Mesothelial cell of epicardium (in vitro differentiated cells): ENCODE results near the gene PRPSAP1. TPM values are rescaled to one million over a fixed set of nuclear protein-coding genes. Genes with fewer than 3 reads are reported as not detected.

Experiments used
- DNase-seq, 2 experiments: peaks; one replicate each; pipeline ENCODE4 v3.0.0; 2021; ENCODE audit warnings: low spot score in 2 of 2; ENCODE audit not compliant: unreplicated experiment in 2 of 2
- H3K27ac Mint-ChIP-seq: 2 replicates; pipeline ENCODE4 v1.8.0; 2021; ENCODE audit warnings: mixed read lengths
- H3K27me3 Mint-ChIP-seq: 2 replicates; pipeline ENCODE4 v1.8.0; 2021; ENCODE audit warnings: low read depth, mixed read lengths
- H3K36me3 Mint-ChIP-seq: 2 replicates; pipeline ENCODE4 v1.8.0; 2021; ENCODE audit warnings: mixed read lengths
- H3K4me1 Mint-ChIP-seq: 2 replicates; pipeline ENCODE4 v1.8.0; 2021; ENCODE audit warnings: mixed read lengths
- H3K4me3 Mint-ChIP-seq: 2 replicates; pipeline ENCODE4 v1.8.0; 2021; ENCODE audit warnings: mild to moderate bottlenecking, moderate library complexity, mixed read lengths
- H3K9me3 Mint-ChIP-seq: 2 replicates; pipeline ENCODE4 v1.8.0; 2021; ENCODE audit warnings: mixed read lengths
- CTCF ChIP-seq: fragments of 200-600 bp; sonication (generic); IDR thresholded peaks from one replicate; pipeline ENCODE4 v1.5.0; 2021; ENCODE audit warnings: antibody characterized with exemption; ENCODE audit not compliant: unreplicated experiment
- total RNA-seq: library from RNA; stranded (reverse); gene quantifications from 3 replicates; pipeline ENCODE4 v1.2.1, GENCODE V29; 2021

PRPSAP1 gene
- total RNA-seq, 1 donor from 2014 or later = 51.3 TPM

- H3K27ac Mint-ChIP-seq = peak within 1 kb of the TSS; percentile 80
- H3K36me3 Mint-ChIP-seq = no peaks in the 10 kb centered on the region
- H3K9me3 Mint-ChIP-seq = no peaks in the 10 kb centered on the region
- H3K4me1 Mint-ChIP-seq = peaks cover 13% of the 10 kb centered on the region
- DNase-seq = peak in 1 of 2 experiments; percentile 65
- peak within 1 kb of the TSS; percentile 79 for H3K4me3 Mint-ChIP-seq
- peaks cover 30% of the 10 kb centered on the region for H3K27me3 Mint-ChIP-seq
- no peak for TF ChIP-seq CTCF
These were observed 30.7 kb upstream of the PRPSAP1 start, which contains the start of gene SPHK1 for GRCh38 chr17:76384222-76384986. SPHK1 (plus strand) TSS chr17:76384609; CDS start chr17:76385645, 1,036 bp downstream.

- Mint-ChIP-seq H3K9me3 (no peaks in the 10 kb centered on the region), H3K36me3 (no peaks in the 10 kb centered on the region), H3K4me3 (peak overlapping the region; percentile 79), H3K27me3 (peaks cover 30% of the 10 kb centered on the region), H3K4me1 (peaks cover 13% of the 10 kb centered on the region), H3K27ac (peak overlapping the region; percentile 80)
- TF ChIP-seq CTCF = no peak
- peak in 1 of 2 experiments; percentile 55 for DNase-seq
These were observed 30.0 kb upstream of the PRPSAP1 start for GRCh38 chr17:76383546-76384221.

GRCh38 chr17:76382803-76383545 lies 29.3 kb upstream of the PRPSAP1 start:
- DNase-seq = peak in 1 of 2 experiments; percentile 67
- TF ChIP-seq CTCF = no peak
- H3K4me3 Mint-ChIP-seq = peak overlapping the region; percentile 79
- no peaks in the 10 kb centered on the region for H3K36me3 Mint-ChIP-seq
- H3K27me3 Mint-ChIP-seq = peaks cover 30% of the 10 kb centered on the region
- no peak overlapping the region for H3K27ac Mint-ChIP-seq
- peaks cover 13% of the 10 kb centered on the region for H3K4me1 Mint-ChIP-seq
- no peaks in the 10 kb centered on the region for H3K9me3 Mint-ChIP-seq

DNA sequence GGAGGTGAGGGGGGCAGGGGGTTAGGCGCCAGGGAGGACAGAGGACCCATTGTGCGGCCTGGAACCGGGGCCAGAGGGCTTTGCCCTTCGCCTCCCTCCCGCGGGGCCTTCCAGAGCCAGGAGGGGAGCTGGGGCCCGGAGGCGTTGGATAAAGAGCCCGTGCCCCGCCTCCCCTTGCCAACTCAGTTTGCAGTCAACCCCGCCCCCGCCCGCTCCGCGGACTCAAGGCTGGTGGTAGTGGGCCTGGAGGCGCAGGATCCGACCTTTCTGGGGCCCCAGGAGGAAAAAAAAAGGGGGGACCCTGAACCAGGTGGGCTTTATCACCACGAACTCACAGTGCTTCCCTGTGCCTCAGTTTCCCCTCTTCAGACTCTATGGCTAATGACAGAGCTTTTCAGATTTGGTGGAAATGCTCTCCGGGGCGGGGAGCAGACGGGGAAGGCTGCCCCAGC lies 28.7 kb upstream of the PRPSAP1 start:
- H3K4me3 Mint-ChIP-seq = peak overlapping the region; percentile 79
- peak in 1 of 2 experiments; percentile 48 for DNase-seq
- no peaks in the 10 kb centered on the region for H3K36me3 Mint-ChIP-seq
- peaks cover 13% of the 10 kb centered on the region for H3K4me1 Mint-ChIP-seq
- H3K9me3 Mint-ChIP-seq = peaks cover 3% of the 10 kb centered on the region
- peaks cover 30% of the 10 kb centered on the region for H3K27me3 Mint-ChIP-seq
- TF ChIP-seq CTCF = no peak
- no peak overlapping the region for H3K27ac Mint-ChIP-seq

GRCh38 chr17:76381633-76382350 lies 28.1 kb upstream of the PRPSAP1 start:
- Mint-ChIP-seq H3K4me3 (peak overlapping the region; percentile 58), H3K4me1 (peaks cover 13% of the 10 kb centered on the region), H3K27me3 (peaks cover 30% of the 10 kb centered on the region), H3K36me3 (no peaks in the 10 kb centered on the region), H3K9me3 (peaks cover 3% of the 10 kb centered on the region), H3K27ac (no peak overlapping the region)
- TF ChIP-seq CTCF = no peak
- DNase-seq = no peak
